Nucleus accumbens (tissue), 56 donors: ENCODE data around the gene GNA12.

Source experiments
- DNase-seq, 56 donors: peaks; one replicate each; lab custom pipeline; 2025; lab: John Stamatoyannopoulos, UW

GNA12 gene

GRCh38 chr7:2806571-2806970, 37.5 kb downstream of the GNA12 start:
- no peak for DNase-seq

GRCh38 chr7:2805213-2805944, 38.7 kb downstream of the GNA12 start:
- DNase-seq, result no peak

- DNase-seq, result no peak
Observed at GRCh38 chr7:2804227-2804763, 39.8 kb downstream of the GNA12 start.

DNA sequence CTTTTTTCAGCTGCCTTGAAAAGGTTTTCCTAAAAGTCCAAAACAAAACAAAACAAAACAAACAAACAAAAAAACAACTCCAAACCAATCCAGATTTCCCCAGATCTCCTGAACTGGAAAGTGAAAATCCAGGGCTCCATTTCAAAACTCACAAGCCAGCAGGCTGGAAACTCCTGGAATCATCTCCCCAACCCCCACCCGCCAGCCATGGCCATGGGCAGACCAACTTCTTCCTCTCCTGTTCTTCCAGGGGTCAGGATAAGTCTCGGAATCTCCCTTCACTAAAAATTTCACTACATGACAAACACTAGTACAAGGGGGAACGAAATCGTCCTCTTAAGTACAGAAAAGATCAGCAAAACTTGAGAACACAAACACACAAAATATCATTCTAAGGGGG, 40.4 kb downstream of the GNA12 start:
- DNase-seq, result no peak

DNA sequence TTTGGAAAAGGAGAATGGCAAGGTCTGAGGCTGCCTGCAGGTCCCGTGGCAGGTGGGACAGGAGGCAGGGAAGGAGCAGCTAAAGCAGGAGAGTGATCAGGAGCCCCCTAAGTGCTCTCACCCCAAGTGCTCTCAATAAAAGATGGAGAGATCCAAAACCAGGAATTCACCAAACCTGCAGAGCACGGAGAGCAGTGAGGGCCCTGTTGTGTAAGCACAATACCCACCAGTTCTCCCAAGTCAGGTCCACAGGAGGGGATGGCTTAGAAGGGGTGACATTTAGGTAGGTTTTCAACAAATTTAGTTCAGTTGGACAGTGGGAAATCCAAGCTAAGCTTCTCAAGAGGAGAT, 40.8 kb downstream of the GNA12 start:
- no peak for DNase-seq

DNA sequence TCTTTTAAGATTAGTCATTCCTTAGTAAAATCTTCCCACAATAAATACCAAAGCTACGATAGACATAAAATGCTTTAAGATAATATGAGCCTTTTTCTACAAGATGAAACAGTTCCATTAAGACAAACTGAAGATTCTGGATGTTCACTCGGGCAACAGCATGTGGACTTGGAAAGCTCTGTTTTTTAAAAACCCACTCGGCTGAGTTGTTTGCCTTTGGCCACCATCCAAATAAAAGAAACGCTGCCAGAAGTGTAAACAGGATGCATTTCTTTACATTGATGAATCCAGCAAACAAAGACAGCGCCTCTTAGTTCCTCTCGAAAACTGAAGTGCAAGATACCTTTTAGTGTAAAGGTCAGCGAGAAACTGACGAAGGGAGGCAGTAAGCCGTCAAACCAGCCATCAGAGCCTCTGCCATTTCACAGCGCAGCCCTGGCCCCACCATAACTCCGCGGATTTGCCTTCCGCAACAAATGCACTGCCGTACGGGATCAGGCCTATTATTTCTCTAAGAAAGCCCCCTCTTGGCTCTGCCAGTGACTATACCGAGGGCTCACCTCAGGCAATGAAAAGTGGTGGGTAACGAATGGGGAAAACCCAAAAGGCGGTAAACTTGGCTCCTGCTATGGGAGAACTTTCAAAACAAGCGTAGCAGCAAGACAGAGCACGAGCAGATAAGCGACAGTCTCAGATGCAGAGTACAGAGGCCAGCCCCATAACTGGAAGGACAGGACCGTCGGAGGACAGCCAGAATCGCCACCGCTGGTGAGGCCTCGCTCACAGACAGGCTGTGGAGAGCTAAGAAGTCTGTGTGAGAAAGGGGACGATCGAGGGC, 41.4 kb downstream of the GNA12 start:
- DNase-seq, result no peak

GRCh38 chr7:2802101-2802500, 42.0 kb downstream of the GNA12 start:
- no peak for DNase-seq

DNA sequence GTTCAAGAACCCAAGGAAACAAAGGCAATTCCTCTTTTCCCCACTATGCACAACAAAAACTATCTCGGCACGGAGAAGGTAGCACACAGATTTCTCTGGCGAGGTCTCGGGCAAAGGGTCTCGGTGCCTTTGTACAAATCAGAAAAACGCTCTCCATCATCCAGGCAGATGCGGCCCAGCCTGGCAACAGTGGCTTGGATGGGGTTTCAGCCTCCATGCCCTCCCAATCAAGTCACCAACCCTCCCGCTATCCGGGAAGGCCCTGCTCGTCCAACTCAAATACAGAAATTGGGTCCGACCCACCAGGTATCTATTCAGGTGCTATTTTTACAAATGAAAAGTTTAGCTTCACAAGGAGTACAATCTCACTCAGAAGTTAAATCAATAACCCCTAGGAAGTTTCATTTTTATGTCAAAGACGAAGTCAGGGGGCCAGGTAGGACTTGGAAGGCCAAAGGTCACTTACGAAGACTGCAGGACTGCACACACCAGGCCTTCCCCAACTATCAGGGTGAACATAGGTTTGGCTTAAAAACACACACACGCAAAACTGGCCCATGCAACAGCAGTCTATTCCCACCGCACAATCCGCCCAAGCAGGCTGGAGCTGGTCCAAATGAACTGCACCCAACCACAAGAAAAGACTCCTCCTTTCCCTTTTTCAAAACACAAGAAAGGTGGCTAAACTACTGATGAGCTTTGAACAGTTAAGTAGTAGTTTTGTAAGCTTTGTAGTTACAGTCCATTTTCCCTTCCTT, 43.0 kb downstream of the GNA12 start:
- peak in 12 of 56 donors; percentile 10 to 62 (median 28) for DNase-seq

DNA sequence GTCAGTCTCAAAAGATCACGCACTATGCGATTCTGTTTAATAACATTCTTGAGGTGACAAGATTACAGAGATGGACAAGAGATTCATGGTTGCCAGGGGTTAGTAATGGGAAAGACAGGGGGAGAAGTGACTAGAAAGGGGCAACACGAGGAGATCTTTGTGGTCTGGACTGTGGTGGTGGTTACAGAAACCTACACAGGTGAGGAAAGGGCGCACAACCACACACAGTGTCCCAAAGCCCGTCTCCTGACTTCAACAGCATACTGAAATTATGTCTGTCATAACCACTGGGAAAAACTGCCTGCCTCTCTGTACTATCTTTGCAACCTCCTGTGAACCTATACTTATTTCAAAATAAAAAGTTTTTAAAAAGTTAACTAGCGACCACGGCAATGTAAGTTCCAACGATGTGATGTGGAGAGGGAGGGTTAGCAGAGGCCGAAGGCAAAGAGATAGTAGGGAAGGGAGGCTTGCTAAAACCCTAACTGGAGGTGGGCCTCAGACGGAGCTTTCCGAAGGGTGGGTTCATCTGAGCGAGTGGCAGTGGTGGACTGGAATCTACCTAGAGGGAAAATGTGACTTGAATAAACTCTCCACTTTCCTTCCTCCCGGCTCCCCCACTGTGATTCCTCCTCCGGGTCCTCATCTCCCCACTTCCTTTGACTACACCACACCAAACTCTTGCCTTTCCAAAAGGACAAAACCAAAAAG, 43.7 kb downstream of the GNA12 start:
- no peak for DNase-seq

DNA sequence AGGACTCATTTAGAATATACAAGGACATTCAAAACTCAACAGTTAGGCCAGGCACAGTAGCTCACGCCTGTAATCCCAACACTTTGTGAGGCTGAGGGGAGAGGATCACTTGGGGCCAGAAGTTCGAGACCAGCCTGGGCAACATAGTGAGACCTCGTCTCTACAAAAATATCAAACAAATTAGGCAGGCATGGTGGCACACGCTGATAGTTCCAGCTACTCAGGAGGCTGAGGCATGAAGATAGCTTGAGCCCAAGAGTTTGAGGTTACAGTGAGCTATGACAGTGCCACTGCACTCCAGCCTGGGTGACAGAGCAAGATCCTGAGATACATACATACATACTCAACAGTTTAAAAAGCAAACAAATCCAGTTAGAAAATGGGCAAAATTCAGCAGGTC, 44.9 kb downstream of the GNA12 start:
- no peak for DNase-seq

DNA sequence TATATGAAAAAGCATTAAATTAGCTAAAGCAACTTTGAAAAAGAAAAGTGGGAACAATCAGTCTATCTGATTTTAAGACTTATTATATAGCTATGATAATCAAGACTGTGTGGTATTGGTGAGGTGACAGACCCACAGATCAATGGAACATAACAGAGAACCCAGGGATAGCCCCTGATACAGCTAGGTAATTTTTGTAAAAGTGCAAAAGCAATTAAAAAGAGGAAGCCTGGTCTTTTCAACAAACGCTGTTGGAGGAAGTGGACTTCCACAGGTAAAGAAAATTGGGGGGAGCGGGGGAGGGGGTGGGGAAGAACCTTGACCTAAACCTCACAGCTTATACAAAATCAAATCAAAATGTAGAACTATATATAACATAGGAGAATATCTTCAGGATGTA, 45.4 kb downstream of the GNA12 start:
- DNase-seq, result no peak

DNA sequence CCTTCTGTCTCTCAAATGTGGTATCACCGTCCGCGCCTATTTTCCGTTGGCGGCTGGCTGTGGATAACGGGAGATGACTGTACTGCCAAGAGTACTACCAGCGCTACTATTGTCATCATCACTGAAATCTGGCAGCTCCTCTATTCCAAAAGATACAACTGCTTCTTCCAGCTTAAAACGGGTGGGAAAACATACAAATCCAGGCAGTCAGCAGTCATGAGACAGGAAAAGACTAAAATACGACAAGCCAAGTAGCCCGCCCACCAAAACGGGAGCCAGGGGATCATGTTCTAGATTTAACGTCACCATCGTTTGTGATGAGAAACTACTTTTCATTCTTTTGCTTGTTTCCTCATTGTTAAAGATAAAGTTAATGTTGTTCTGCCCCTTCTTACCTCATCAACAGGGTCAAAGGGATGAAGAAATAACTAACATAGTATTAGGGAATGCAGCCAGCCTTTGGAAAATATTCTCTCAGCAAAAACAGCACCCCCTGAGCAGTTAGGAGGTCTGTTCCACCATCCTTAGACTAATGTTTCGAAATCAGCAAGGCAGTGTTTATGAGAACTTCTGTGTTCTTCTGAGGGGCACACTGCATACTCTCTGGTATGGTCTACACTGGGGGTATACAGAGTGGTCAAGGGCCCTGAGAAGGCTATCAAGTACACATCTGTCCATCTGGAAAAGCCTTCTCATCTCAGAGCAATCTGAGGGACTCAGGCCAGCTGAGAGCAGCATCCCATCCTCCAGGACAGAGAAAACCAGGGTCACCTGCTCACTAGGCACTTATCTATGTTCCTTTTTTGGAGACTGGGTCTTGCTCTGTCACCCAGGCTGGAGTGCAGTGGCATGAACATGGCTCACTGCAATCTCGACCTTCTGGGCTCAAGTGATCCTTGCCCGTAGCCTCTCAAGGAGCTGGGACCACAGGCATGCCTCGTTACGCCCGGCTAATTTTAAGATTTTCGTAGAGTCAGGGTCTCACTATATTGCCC, 47.5 kb downstream of the GNA12 start:
- DNase-seq, result peak in 1 of 56 donors; percentile 15

- DNase-seq, result no peak
Observed at GRCh38 chr7:2795906-2796305, 48.2 kb downstream of the GNA12 start.

DNA sequence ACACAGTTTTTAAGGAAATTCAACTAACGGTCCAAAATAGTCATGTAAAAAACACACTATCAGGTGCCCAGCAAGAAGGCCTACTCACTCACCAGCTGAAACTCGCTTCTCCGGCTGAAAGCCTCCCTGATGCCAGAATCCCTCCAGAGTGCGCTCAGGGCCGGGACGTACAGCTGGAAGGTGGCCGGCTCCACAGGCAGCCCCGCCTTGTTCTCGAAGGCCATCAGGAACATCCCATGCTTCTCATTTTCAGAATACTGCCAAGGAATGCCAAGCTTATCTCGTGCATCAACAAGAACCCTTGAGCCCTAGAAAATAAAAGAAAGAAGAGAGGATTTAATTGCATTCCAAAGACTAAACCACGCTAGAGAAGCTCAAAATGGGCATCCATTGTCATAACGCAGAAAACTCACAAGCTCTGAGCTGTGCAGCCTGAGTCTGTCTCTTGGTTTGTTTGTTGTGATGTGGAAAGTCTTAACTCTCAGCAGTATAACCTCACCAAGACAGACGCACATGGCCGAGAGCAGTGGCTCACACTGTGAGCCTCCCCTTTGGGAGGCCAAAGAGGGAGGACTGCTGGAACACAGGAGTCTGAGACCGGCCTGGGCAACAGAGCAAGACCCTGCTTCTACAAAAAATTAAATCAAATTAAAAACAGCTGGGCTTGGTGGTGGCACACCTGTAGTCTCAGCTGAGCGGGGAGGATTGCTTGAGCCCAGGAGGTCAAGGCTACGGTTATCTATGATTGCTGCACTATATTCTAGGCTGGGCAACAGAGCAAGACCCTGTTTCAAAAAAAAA, 49.1 kb downstream of the GNA12 start:
- DNase-seq, result no peak

- DNase-seq, result no peak
Observed at GRCh38 chr7:2792856-2793487, 51.1 kb downstream of the GNA12 start.

DNA sequence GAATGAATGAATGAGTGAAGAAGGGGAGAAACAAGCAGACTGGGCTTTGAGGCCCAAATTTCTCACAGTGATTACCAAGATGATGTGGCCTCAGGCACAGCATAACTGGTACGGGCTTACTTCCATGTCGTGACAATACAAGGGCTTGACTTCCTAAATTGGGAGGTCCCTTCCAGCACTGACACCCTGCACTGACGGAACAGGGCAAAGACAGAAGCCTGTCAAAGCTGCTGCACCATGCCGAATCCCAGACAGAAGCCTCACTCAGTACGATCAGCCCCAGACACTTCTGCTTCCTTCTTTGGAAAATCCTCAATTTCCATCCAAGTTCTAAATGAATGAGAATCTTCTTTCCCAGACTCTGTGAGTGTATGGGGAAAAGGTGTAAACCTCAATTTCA, 51.9 kb downstream of the GNA12 start:
- DNase-seq, result no peak

- DNase-seq, result peak in 9 of 56 donors; percentile 22 to 46 (median 40)
Observed at GRCh38 chr7:2791390-2791789, 52.7 kb downstream of the GNA12 start.
